ENCODE results near the gene NBEAL1. TPM values are rescaled to one million over a fixed set of nuclear protein-coding genes. Genes with fewer than 3 reads are reported as not detected.
A peak's percentile ranks its signal among the peaks of the same experiment; 100 is the strongest.
"Not testable (repeated sequence)": the region's sequence is repeated elsewhere in the genome, so short reads cannot be mapped to it uniquely, and the experiment has no call there.

The NBEAL1 gene
- total RNA-seq (9.4 and 16.0 TPM in 2 replicates), polyA plus RNA-seq (12.0 and 13.7 TPM in 2 replicates)

DNA sequence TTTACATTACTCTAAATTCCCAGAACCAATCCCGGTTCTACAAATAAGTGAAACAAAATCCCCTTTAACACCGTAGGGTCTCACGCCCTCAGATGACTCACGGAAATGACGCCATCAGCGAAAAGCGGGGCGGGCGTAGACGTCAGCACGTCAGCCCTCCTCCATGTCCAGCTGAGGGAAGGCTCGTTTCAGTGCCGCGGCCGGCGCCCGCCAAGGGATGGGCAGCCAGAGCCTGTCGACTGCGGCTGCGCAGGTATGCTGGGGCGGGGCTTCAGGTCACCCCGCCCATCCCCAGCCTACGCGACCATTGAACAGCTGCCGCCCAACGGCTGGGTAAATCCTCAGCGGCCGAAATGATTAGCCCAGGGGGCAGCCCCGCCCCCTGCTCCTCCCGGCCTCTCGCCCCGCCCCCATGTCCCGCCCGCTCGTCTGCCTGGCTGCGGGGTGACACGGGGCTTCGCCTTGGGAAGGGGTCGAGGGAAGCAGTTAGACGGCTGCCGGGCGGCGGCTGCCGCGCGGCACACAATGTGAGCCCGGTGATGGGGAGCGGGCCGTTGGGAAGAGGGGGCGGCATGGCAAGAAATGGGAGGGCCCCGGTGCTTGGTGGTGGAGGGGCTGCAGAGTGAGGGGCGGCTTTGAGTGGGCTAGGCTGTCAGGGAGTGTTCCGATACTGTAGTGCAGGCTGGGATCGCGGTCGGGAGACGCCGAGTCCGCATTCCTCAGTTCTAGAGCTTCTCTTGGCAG, at the start of gene NBEAL1:
Gene NBEAL1 (plus strand): TSS at position 420 of the 744 bp plus-strand sequence. CDS start 1,510 bp downstream, outside the sequence.
- H3K27ac ChIP-seq, result peak within 1 kb of the TSS; percentile 93
- peaks cover 4% of the 10 kb centered on the region for H3K27me3 ChIP-seq
- TF ChIP-seq, protein P1, sequence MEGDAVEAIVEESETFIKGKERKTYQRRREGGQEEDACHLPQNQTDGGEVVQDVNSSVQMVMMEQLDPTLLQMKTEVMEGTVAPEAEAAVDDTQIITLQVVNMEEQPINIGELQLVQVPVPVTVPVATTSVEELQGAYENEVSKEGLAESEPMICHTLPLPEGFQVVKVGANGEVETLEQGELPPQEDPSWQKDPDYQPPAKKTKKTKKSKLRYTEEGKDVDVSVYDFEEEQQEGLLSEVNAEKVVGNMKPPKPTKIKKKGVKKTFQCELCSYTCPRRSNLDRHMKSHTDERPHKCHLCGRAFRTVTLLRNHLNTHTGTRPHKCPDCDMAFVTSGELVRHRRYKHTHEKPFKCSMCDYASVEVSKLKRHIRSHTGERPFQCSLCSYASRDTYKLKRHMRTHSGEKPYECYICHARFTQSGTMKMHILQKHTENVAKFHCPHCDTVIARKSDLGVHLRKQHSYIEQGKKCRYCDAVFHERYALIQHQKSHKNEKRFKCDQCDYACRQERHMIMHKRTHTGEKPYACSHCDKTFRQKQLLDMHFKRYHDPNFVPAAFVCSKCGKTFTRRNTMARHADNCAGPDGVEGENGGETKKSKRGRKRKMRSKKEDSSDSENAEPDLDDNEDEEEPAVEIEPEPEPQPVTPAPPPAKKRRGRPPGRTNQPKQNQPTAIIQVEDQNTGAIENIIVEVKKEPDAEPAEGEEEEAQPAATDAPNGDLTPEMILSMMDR (IDR thresholded peaks at IDR 0.05; ENCODE audit: low read depth, low read length), result no peak
- peaks cover 17% of the 10 kb centered on the region for H3K4me1 ChIP-seq (ENCODE audit: low read depth)
- peak within 1 kb of the TSS; percentile 55 for H3K4me3 ChIP-seq
- no peaks in the 10 kb centered on the region for H3K36me3 ChIP-seq
- DNase-seq (ENCODE audit: low read depth in 1 of 2, low spot score in 1 of 2), result peak; percentile 98 to 100
- no peaks in the 10 kb centered on the region for H3K9me3 ChIP-seq (ENCODE audit: low read depth)

DNA sequence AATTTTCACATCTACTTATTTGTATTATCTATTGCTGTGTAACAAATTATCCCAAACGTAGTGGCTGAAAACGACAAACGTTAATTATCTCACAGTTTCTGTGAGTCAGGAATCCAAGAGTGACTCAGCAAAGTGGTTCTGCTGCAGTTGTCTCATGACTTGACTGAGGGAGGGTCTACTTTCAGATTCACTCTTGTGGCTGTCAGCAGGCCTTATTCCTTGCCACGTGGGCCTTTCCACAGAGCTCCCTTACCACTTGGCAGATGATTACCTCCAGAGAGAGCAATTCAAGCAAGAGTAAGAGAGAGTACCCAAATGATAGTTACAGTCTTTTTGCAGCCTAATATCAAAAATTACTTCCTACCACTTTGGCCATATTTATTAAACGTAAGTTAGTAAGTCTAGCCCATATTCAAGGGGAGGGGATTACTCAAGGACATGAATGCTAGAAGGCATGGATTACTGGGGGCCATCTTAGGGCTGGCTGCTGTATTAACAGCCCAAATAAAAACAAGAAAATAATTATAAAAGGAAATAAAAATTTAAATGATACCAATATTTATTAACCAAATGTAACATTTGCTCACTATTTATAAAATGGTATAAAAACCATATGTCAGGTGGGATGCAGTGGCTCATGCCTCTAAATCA, 48.7 kb upstream of the NBEAL1 start:
- Histone ChIP-seq H3K27me3 (no peaks in the 10 kb centered on the region), H3K9me3 (ENCODE audit: low read depth) (no peaks in the 10 kb centered on the region), H3K36me3 (no peaks in the 10 kb centered on the region), H3K4me3 (no peak overlapping the region), H3K4me1 (ENCODE audit: low read depth) (peaks cover 3% of the 10 kb centered on the region), H3K27ac (peak overlapping the region; percentile 27)
- TF ChIP-seq, protein P1 (IDR thresholded peaks at IDR 0.05; ENCODE audit: low read depth, low read length), result no peak
- DNase-seq (ENCODE audit: low read depth in 1 of 2, low spot score in 1 of 2), result peak; percentile 80 to 86

DNA sequence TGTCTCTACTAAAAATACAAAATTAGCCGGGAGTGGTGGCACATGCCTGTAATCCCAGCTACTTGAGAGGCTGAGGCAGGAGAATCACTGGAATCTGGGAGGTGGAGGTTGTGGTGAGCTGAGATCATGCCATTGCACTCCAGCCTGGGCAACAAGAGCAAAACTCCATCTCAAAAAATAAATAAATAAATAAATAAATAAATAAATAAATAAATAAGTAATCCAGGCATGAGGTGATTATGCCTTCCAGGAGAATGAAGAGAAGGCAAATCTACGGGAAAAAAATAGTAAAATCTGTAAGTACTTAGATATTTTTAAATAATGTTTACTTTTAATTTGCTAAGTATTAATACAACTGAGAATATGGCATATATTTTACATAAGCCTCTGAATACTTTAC, 45.3 kb upstream of the NBEAL1 start:
- DNase-seq (ENCODE audit: low read depth in 1 of 2, low spot score in 1 of 2); H3K9me3 ChIP-seq (ENCODE audit: low read depth); H3K27me3 ChIP-seq; H3K27ac ChIP-seq; H3K4me1 ChIP-seq (ENCODE audit: low read depth); H3K4me3 ChIP-seq; H3K36me3 ChIP-seq: not testable (repeated sequence)

DNA sequence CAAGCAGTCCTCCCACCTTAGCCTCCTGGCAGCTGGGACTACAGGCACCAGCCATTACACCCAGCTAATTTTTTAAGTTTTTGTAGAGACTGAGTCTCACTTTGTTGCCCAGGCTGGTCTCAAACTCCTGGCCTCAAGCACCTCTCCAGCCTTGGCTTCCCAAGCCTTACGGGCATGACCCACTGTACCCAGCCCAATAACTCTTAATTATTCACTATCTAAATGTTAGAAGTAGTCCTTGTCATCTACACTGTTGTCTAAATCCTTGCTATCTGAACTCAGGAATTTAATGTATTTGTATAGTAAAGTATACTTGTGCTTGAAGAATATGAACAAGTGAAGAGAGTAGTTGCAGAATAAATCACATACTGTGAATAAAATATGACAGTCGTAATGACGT, 37.9 kb upstream of the NBEAL1 start:
- Histone ChIP-seq H3K27ac (no peak overlapping the region), H3K27me3 (no peaks in the 10 kb centered on the region), H3K4me1 (ENCODE audit: low read depth) (no peaks in the 10 kb centered on the region), H3K36me3 (peaks cover 11% of the 10 kb centered on the region), H3K9me3 (ENCODE audit: low read depth) (no peaks in the 10 kb centered on the region), H3K4me3 (no peak overlapping the region)
- TF ChIP-seq, protein P1 (IDR thresholded peaks at IDR 0.05; ENCODE audit: low read depth, low read length), result no peak
- DNase-seq (ENCODE audit: low read depth in 1 of 2, low spot score in 1 of 2), result no peak

DNA sequence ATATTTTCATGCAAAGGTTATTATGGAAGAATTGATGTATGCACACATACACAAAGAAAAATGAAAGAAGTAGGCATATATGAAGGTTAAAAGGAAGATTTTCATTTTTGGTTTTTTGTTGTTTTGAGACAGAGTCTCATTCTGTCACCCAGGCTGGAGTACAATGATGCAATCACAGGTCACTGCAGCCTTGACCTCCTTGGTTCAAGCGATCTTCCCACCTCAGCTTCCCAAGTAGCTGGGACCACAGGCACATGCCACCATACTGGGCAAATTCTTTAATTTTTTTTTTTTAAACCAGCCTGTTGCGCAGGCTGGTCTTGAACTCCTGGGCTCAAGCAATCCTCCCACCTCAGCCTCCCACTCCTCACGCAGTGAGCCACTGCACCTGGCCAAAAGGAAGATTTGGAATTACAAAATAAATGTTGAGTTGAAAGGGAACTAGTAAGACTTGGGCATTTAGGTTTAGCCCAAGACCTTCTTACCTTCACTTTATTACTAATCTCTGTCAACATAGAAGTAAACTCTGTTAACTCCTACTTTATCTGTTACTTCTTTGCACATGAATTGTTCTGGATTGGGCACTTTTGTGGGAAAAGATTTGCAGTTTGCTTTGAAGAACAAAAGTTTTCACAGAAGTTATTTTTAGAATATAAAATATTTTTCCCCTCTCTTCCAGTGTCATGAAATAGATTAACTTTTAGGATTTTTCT, 31.7 kb upstream of the NBEAL1 start:
- Histone ChIP-seq H3K4me1 (ENCODE audit: low read depth) (no peaks in the 10 kb centered on the region), H3K27me3 (no peaks in the 10 kb centered on the region), H3K27ac (no peak overlapping the region), H3K9me3 (ENCODE audit: low read depth) (no peaks in the 10 kb centered on the region), H3K4me3 (no peak overlapping the region), H3K36me3 (peaks cover 25% of the 10 kb centered on the region)
- DNase-seq (ENCODE audit: low read depth in 1 of 2, low spot score in 1 of 2), result no peak
- TF ChIP-seq, protein P1 (IDR thresholded peaks at IDR 0.05; ENCODE audit: low read depth, low read length), result no peak
